Fibroblast of lung (primary cell): ENCODE measurements around the gene HRAS.

ENCODE experiments used
- EZH2 ChIP-seq: IDR thresholded peaks from 2 replicates; pipeline ENCODE4 v1.5.1; 2012; ENCODE audit warnings: low read length, control low read depth, mild to moderate bottlenecking; ENCODE audit errors: missing control alignments
- TF ChIP-seq, protein P1 (sequence below), 2 donors: IDR thresholded peaks in 1 of 2; conservative IDR thresholded peaks in 1 of 2; 1 replicate in 1 of 2; 2 replicates in 1 of 2; pipeline ENCODE4 v1.5.1; 2011 to 2012; ENCODE audit warnings: low read length in 2 of 2, control low read depth in 1 of 2, inconsistent platforms in 1 of 2, low read depth in 1 of 2, mild to moderate bottlenecking in 1 of 2

DNA sequence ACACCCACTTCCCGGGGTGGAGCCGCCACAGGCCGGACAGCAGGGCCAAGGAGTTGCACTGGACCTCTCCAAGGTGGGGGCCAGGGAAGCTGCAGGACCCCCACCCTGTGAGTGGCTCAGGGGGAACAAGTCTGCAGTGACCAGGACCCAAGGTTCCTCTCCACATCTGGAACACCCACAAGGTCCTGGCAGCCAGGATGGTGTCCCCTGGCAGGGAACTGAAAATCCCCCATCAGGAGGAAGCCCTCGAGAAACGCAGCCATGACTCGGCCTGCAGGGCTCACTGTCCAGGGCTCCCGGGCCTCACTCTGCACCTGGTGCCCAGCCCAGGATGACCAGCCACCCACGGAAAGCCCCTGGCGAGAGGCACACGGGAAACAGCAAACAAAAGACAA, 39.8 kb downstream of the HRAS start:
- TF ChIP-seq, protein P1, sequence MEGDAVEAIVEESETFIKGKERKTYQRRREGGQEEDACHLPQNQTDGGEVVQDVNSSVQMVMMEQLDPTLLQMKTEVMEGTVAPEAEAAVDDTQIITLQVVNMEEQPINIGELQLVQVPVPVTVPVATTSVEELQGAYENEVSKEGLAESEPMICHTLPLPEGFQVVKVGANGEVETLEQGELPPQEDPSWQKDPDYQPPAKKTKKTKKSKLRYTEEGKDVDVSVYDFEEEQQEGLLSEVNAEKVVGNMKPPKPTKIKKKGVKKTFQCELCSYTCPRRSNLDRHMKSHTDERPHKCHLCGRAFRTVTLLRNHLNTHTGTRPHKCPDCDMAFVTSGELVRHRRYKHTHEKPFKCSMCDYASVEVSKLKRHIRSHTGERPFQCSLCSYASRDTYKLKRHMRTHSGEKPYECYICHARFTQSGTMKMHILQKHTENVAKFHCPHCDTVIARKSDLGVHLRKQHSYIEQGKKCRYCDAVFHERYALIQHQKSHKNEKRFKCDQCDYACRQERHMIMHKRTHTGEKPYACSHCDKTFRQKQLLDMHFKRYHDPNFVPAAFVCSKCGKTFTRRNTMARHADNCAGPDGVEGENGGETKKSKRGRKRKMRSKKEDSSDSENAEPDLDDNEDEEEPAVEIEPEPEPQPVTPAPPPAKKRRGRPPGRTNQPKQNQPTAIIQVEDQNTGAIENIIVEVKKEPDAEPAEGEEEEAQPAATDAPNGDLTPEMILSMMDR (conservative IDR thresholded peaks at IDR 0.05 in 1 of 2, IDR thresholded peaks at IDR 0.05 in 1 of 2; ENCODE audit: low read depth in 1 of 2, low read length in 2 of 2): no peak
- no peak for TF ChIP-seq EZH2
